H1 (cell line): Measurements from ENCODE around the gene IREB2. TPM values are rescaled to one million over a fixed set of nuclear protein-coding genes. Genes with fewer than 3 reads are reported as not detected.

Experiments
- CTCF ChIA-PET: fragments of 300-600 bp; sonication (Branson Sonifier 250); formaldehyde crosslinking; loops from one replicate; lab custom pipeline; 2021; ENCODE audit not compliant: partially characterized antibody; lab: Charles Lee
- POLR2A ChIA-PET: fragments of 300-600 bp; sonication (Branson Sonifier 250); formaldehyde crosslinking; loops from one replicate; lab custom pipeline; 2021; ENCODE audit warnings: inconsistent platforms; ENCODE audit not compliant: partially characterized antibody; lab: Charles Lee
- DNase-seq, 2 experiments: peaks; one replicate each; pipeline versions ENCODE4 v3.0.0 to v3.0.0-alpha.2; 2010 to 2022; ENCODE audit warnings: low spot score in 2 of 2, low read depth in 1 of 2, mixed read lengths in 1 of 2
- FAIRE-seq: peaks from 2 replicates; lab custom pipeline; 2011; peaks lifted over from hg19 to GRCh38; lab: Jason Lieb, UNC
- H2AFZ ChIP-seq: 2 replicates; pipeline ENCODE4 v1.8.1; 2012; ENCODE audit warnings: low read length, inconsistent platforms
- H2AK5ac ChIP-seq: 2 replicates; pipeline ENCODE4 v1.6.1; 2013; ENCODE audit warnings: low read depth, low read length
- H2BK120ac ChIP-seq: replicated peaks from 2 replicates; pipeline ENCODE3; 2013; ENCODE audit warnings: low read depth, low read length, inconsistent platforms
- H2BK12ac ChIP-seq: 2 replicates; pipeline ENCODE4 v1.6.1; 2013; ENCODE audit warnings: low read depth, low read length
- H2BK15ac ChIP-seq: 2 replicates; pipeline ENCODE4 v1.6.1; 2013; ENCODE audit warnings: low read length
- H2BK20ac ChIP-seq: 2 replicates; pipeline ENCODE4 v1.6.1; 2013; ENCODE audit warnings: low read length
- H2BK5ac ChIP-seq: 2 replicates; pipeline ENCODE4 v1.6.1; 2013; ENCODE audit warnings: low read depth, low read length
- H3K14ac ChIP-seq: 2 replicates; pipeline ENCODE4 v1.6.1; 2013; ENCODE audit warnings: inconsistent platforms; ENCODE audit not compliant: insufficient read length
- H3K18ac ChIP-seq: 2 replicates; pipeline ENCODE4 v1.6.1; 2013; ENCODE audit warnings: low read length; ENCODE audit errors: extremely low read depth
- H3K23ac ChIP-seq: 2 replicates; pipeline ENCODE4 v1.6.1; 2013; ENCODE audit warnings: inconsistent platforms; ENCODE audit not compliant: insufficient read length
- H3K23me2 ChIP-seq: 2 replicates; pipeline ENCODE4 v1.6.1; 2013; ENCODE audit warnings: low read depth, low read length
- H3K27ac ChIP-seq: 2 replicates; pipeline ENCODE4 v1.6.1; 2011; ENCODE audit warnings: low read depth, low read length, inconsistent platforms
- H3K27me3 ChIP-seq, 4 experiments: replicated peaks in 1 of 4; 1 replicate in 1 of 4; 2 replicates in 3 of 4; pipeline versions ENCODE4 v1.6.1 to v1.8.1; 2011 to 2013; ENCODE audit warnings: low read length in 3 of 4, mild to moderate bottlenecking in 3 of 4, inconsistent platforms in 2 of 4, mixed read lengths in 2 of 4, moderate library complexity in 1 of 4; ENCODE audit not compliant: control insufficient read depth in 3 of 4, insufficient read depth in 3 of 4; ENCODE audit errors: extremely low read depth in 1 of 4
- H3K36me3 ChIP-seq, 4 experiments: 2 replicates each; pipeline versions ENCODE4 v1.6.1 to v1.8.1; 2011 to 2013; ENCODE audit warnings: mild to moderate bottlenecking in 4 of 4, low read length in 3 of 4, moderate library complexity in 2 of 4, control low read depth in 1 of 4, inconsistent platforms in 1 of 4; ENCODE audit not compliant: insufficient read depth in 4 of 4, control insufficient read depth in 2 of 4
- H3K4ac ChIP-seq: replicated peaks from 2 replicates; pipeline ENCODE3; 2013; ENCODE audit warnings: low read length, low read depth, mixed read lengths, inconsistent platforms; ENCODE audit not compliant: insufficient read length
- H3K4me1 ChIP-seq, 4 experiments: replicated peaks in 1 of 4; 1 replicate in 1 of 4; 2 replicates in 3 of 4; pipeline versions ENCODE4 v1.6.1 to v1.8.1; 2011 to 2013; ENCODE audit warnings: low read length in 3 of 4, inconsistent platforms in 2 of 4, mixed read lengths in 1 of 4; ENCODE audit not compliant: insufficient read depth in 4 of 4, control insufficient read depth in 3 of 4
- H3K4me2 ChIP-seq, 2 experiments: 2 replicates each; pipeline versions ENCODE4 v1.6.1 to v1.8.1; 2011 to 2013; ENCODE audit warnings: low read depth in 2 of 2, low read length in 2 of 2, control low read depth in 1 of 2, inconsistent platforms in 1 of 2, mild to moderate bottlenecking in 1 of 2; ENCODE audit not compliant: insufficient read depth in 1 of 2
- H3K4me3 ChIP-seq, 4 experiments: fragments of 200-600, 300-600 bp in 1 of 4; sonication (generic), shearing (Covaris generic), sonication (Bioruptor Twin) in 1 of 4; 2 replicates each; pipeline versions ENCODE4 v1.5.1 to v1.8.1; 2011 to 2016; ENCODE audit warnings: low read length in 4 of 4, low read depth in 3 of 4, control low read depth in 2 of 4, inconsistent platforms in 2 of 4, mild to moderate bottlenecking in 2 of 4, mixed read lengths in 1 of 4, moderate library complexity in 1 of 4; ENCODE audit not compliant: insufficient read depth in 2 of 4; ENCODE audit errors: extremely low read depth in 1 of 4
- H3K56ac ChIP-seq: replicated peaks from 2 replicates; pipeline ENCODE3; 2013; ENCODE audit warnings: low read depth, mild to moderate bottlenecking, mixed read lengths, low read length, inconsistent platforms; ENCODE audit not compliant: insufficient read length
- H3K79me1 ChIP-seq: 2 replicates; pipeline ENCODE4 v1.6.1; 2013; ENCODE audit warnings: low read depth, low read length, control low read depth
- H3K79me2 ChIP-seq, 2 experiments: 2 replicates each; pipeline versions ENCODE4 v1.6.1 to v1.8.1; 2012 to 2013; ENCODE audit warnings: low read length in 2 of 2, mild to moderate bottlenecking in 2 of 2, inconsistent platforms in 1 of 2; ENCODE audit not compliant: insufficient read depth in 2 of 2, control insufficient read depth in 1 of 2
- H3K9ac ChIP-seq, 4 experiments: replicated peaks in 1 of 4; 1 replicate in 1 of 4; 2 replicates in 3 of 4; pipeline versions ENCODE4 v1.6.1 to v1.8.1; 2011 to 2013; ENCODE audit warnings: low read depth in 3 of 4, low read length in 3 of 4, control low read depth in 2 of 4, mild to moderate bottlenecking in 2 of 4, moderate library complexity in 2 of 4, inconsistent platforms in 1 of 4; ENCODE audit errors: extremely low read depth in 1 of 4
- H3K9me3 ChIP-seq, 2 experiments: 2 replicates each; pipeline versions ENCODE4 v1.6.1 to v1.8.1; 2012 to 2013; ENCODE audit warnings: mild to moderate bottlenecking in 2 of 2, moderate library complexity in 2 of 2, control low read depth in 1 of 2, inconsistent platforms in 1 of 2, low read depth in 1 of 2, low read length in 1 of 2, mixed read lengths in 1 of 2; ENCODE audit not compliant: insufficient read depth in 2 of 2
- H4K20me1 ChIP-seq, 2 experiments: replicated peaks in 1 of 2; 2 replicates each; pipeline versions ENCODE3 to v1.8.1; 2011 to 2013; ENCODE audit warnings: inconsistent platforms in 2 of 2, low read length in 2 of 2, mild to moderate bottlenecking in 1 of 2; ENCODE audit not compliant: insufficient read depth in 2 of 2, control insufficient read depth in 1 of 2
- H4K5ac ChIP-seq: 2 replicates; pipeline ENCODE4 v1.6.1; 2013; ENCODE audit warnings: low read length, low read depth, mixed read lengths, inconsistent platforms; ENCODE audit not compliant: insufficient read length
- H4K8ac ChIP-seq: 2 replicates; pipeline ENCODE4 v1.8.0; 2013; ENCODE audit warnings: mild to moderate bottlenecking, moderate library complexity, low read length, inconsistent platforms; ENCODE audit not compliant: insufficient read depth; ENCODE audit errors: extremely low read depth
- H4K91ac ChIP-seq: replicated peaks from 2 replicates; pipeline ENCODE3; 2013; ENCODE audit warnings: low read length, mixed read lengths, inconsistent platforms; ENCODE audit not compliant: insufficient read length
- BCL11A ChIP-seq, 2 experiments: IDR thresholded peaks; one replicate each; pipeline ENCODE4 v1.6.1; 2011; ENCODE audit warnings: low read depth in 2 of 2, low read length in 2 of 2, mild to moderate bottlenecking in 2 of 2
- BRCA1 ChIP-seq: IDR thresholded peaks from 2 replicates; pipeline ENCODE4 v1.6.1; 2012; ENCODE audit warnings: low read depth, low read length, improper control_type of control experiment
- CBX5 ChIP-seq: fragments of 300-800, 300-1000 bp; sonication (generic); IDR thresholded peaks from 2 replicates; pipeline ENCODE4 v1.7.1; 2016; ENCODE audit warnings: antibody characterized with exemption, low read length, low read depth
- CEBPB ChIP-seq: IDR thresholded peaks from 2 replicates; pipeline ENCODE4 v1.6.1; 2012; ENCODE audit warnings: low read depth, low read length
- CTCF ChIP-seq, 3 experiments: IDR thresholded peaks; 1 replicate in 2 of 3; 2 replicates in 1 of 3; pipeline versions ENCODE4 v1.5.1 to v1.6.1; 2011; ENCODE audit warnings: low read length in 3 of 3, mild to moderate bottlenecking in 3 of 3, inconsistent platforms in 2 of 3, low read depth in 1 of 3, moderate library complexity in 1 of 3; ENCODE audit not compliant: insufficient read depth in 1 of 3; ENCODE audit errors: control extremely low read depth in 1 of 3
- EGR1 ChIP-seq: IDR thresholded peaks from 2 replicates; pipeline ENCODE4 v1.6.1; 2011; ENCODE audit warnings: low read depth, low read length, borderline replicate concordance
- FOSL1 ChIP-seq: IDR thresholded peaks from 2 replicates; pipeline ENCODE4 v1.6.1; 2011; ENCODE audit warnings: mild to moderate bottlenecking, low read depth, low read length, moderate library complexity; ENCODE audit not compliant: insufficient read depth
- KDM4A ChIP-seq: IDR thresholded peaks from one replicate; pipeline ENCODE4 v1.7.1; 2012; ENCODE audit warnings: low read depth, mild to moderate bottlenecking, moderate library complexity, low read length, inconsistent platforms; ENCODE audit not compliant: severe bottlenecking
- POLR2A ChIP-seq, 2 experiments: IDR thresholded peaks; 1 replicate in 1 of 2; 2 replicates in 1 of 2; pipeline ENCODE4 v1.6.1; 2011; ENCODE audit warnings: low read depth in 2 of 2, low read length in 2 of 2, mild to moderate bottlenecking in 2 of 2; ENCODE audit errors: control extremely low read depth in 1 of 2
- RAD21 ChIP-seq, 2 experiments: IDR thresholded peaks in 1 of 2; conservative IDR thresholded peaks in 1 of 2; 2 replicates each; pipeline ENCODE4 v1.6.1; 2011; ENCODE audit warnings: low read depth in 2 of 2, low read length in 2 of 2, improper control_type of control experiment in 1 of 2, inconsistent platforms in 1 of 2, mild to moderate bottlenecking in 1 of 2, moderate library complexity in 1 of 2
- SP4 ChIP-seq: IDR thresholded peaks from 2 replicates; pipeline ENCODE4 v1.6.1; 2012; ENCODE audit warnings: low read length, inconsistent platforms
- TAF1 ChIP-seq: IDR thresholded peaks from 2 replicates; pipeline ENCODE4 v1.6.1; 2011; ENCODE audit warnings: mild to moderate bottlenecking, low read depth, low read length
- WGBS, 2 experiments: shearing (Covaris generic) in 1 of 2; methylation state at CpG; one replicate each; pipeline versions ENCODE4 v1.1.6 to v1.1.7; 2013 to 2015; ENCODE audit warnings: low lambda C conversion rate in 2 of 2, mixed read lengths in 2 of 2, inconsistent platforms in 1 of 2, low coverage in 1 of 2, missing lambda C conversion rate in 1 of 2; ENCODE audit not compliant: insufficient replicate concordance in 2 of 2, insufficient coverage in 1 of 2, insufficient read length in 1 of 2; ENCODE audit errors: extremely low coverage in 1 of 2, missing lambda C conversion rate in 1 of 2; 5-methylcytosine and 5-hydroxymethylcytosine counted together
- polyA plus RNA-seq, 7 experiments: library from polyadenylated mRNA; depleted of rRNA in 3 of 7; stranded (reverse) in 5 of 7; unstranded in 2 of 7; fragments of >200 nt in 5 of 7; fragments of 200-250 nt in 2 of 7; gene quantifications; 1 replicate in 5 of 7; 2 replicates in 1 of 7; 4 replicates in 1 of 7; pipeline versions ENCODE4 v1.2.1 to v1.2.3, GENCODE V29; 2011 to 2013; ENCODE audit warnings: missing spikeins in 2 of 7, mixed read lengths in 2 of 7
- total RNA-seq: library from RNA; stranded (reverse); fragmentation: NEBNext Ultra II Directional; extraction: Animal tissue kit (Norgen Biotek cat#: 25700); gene quantifications from 2 replicates; pipeline ENCODE4 v1.2.1, GENCODE V29; 2021

IREB2 gene
- total and polyA plus RNA-seq, 2 of the 8 experiments (the other 6 are each of a cell fraction or from before 2014, with no cell fraction given) = 21.0 to 103 TPM

GRCh38 chr15:78415284-78415683 is 22.7 kb upstream of the IREB2 start:
- Histone ChIP-seq H3K27me3 (no peaks in the 10 kb centered on the region), H2BK12ac (no peak overlapping the region), H2AFZ (no peak overlapping the region), H4K5ac (no peak overlapping the region), H2BK15ac (no peak overlapping the region), H3K4ac (no peak overlapping the region), H3K4me3 (no peak overlapping the region), H4K91ac (no peak overlapping the region), H4K20me1 (no peaks in the 10 kb centered on the region), H3K23me2 (no peaks in the 10 kb centered on the region), H3K18ac (no peak overlapping the region), H2AK5ac (no peak overlapping the region), H2BK20ac (no peak overlapping the region), H2BK5ac (no peak overlapping the region), H3K4me2 (no peak overlapping the region), H3K27ac (no peak overlapping the region), H3K36me3 (no peaks in the 10 kb centered on the region), H3K79me1 (no peaks in the 10 kb centered on the region), H3K56ac (no peak overlapping the region), H2BK120ac (no peak overlapping the region), H3K9ac (no peak overlapping the region), H3K79me2 (no peaks in the 10 kb centered on the region), H3K14ac (no peak overlapping the region), H4K8ac (no peak overlapping the region), H3K23ac (no peak overlapping the region), H3K9me3 (peaks cover 0 to 6% of the 10 kb centered on the region in 2 experiments; a peak in 1 of 4 replicates), H3K4me1 (peaks cover 0 to 4% (median under 1%) of the 10 kb centered on the region in 4 experiments; a peak in 3 of 7 replicates)
- 63% methylated on average over 4 of the region's 4 CpGs; no CpG with 5 or more reads in 1 of the 2 experiments for WGBS, 2 experiments
- DNase-seq (no peak), FAIRE-seq (no peak)
- POLR2A ChIA-PET = interaction anchor here (1.0 to 2.2 kb wide), 5 partner anchors 10 to 99 kb away, joined by 3 to 10 read pairs (median 4); partner anchors contain the start of gene IREB2
- CTCF ChIA-PET = interaction anchor here (0.7 to 20.7 kb wide), 13 partner anchors 9 to 280 kb away, joined by 3 to 240 read pairs (median 4); no protein-coding TSS in a partner anchor
- TF ChIP-seq CBX5 = no peak
- no peak for TF ChIP-seq SP4
- no peak for TF ChIP-seq BRCA1
- TF ChIP-seq CTCF (IDR thresholded peaks at IDR 0.05; ENCODE audit: control extremely low read depth in 1 of 3, insufficient read depth in 1 of 3, low read depth in 1 of 3, low read length in 3 of 3) = peak in 2 of 3 experiments; percentile 31 to 44; a peak in 2 of 4 replicates
- TF ChIP-seq KDM4A = no peak
- no peak for TF ChIP-seq BCL11A (IDR thresholded peaks at IDR 0.05; ENCODE audit: low read depth in 2 of 2, low read length in 2 of 2)
- TF ChIP-seq CEBPB = no peak
- TF ChIP-seq POLR2A (IDR thresholded peaks at IDR 0.05; ENCODE audit: control extremely low read depth in 1 of 2, low read depth in 2 of 2, low read length in 2 of 2) = no peak
- TF ChIP-seq EGR1 = no peak
- TF ChIP-seq FOSL1 = no peak
- TF ChIP-seq RAD21 (IDR thresholded peaks at IDR 0.05 in 1 of 2, conservative IDR thresholded peaks at IDR 0.05 in 1 of 2; ENCODE audit: low read depth in 2 of 2, low read length in 2 of 2) = peak; percentile 60 to 66
- TF ChIP-seq TAF1 = no peak
